ENCODE data around the gene SLC9B2. TPM values are rescaled to one million over a fixed set of nuclear protein-coding genes. Genes with fewer than 3 reads are reported as not detected.

Gene SLC9B2
- total RNA-seq, 1 experiment from 2014 or later: 28.0 TPM

DNA sequence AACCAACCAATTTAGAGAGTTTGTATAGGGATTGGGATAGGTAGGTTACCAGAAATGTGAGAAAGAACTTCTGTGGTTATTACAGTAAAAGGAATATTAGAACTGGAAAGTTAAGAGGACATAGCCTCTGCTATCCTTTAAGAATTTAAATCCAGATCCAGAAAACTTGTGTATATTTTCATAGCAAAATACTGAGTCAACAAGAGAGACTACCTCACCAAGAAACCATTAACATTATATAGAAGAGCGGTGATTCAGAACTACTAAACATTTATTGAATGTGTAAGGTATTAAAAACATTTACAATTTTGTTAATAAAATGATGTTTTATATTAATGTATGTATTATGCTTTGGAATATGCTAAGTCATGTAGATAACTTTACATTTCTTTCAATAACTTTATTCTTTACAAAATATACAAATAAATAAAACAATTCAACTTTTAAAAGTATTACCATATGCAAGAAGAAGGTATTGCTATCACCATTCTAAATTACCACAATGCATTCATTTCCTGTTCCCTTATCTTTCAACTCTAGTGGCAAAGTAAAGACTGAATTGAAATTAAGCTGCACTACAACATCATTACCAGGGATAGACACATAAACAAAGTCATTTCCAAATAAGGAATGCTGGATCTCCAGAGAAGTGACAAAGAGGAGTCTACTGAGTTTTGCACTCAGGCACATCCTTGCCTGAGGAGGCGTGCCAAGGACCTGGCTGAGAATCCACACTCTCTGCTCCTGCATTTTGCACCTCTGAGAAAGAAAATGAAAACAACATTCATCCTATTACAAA, 29.2 kb upstream of the SLC9B2 start:
- TF ChIP-seq, protein P1, sequence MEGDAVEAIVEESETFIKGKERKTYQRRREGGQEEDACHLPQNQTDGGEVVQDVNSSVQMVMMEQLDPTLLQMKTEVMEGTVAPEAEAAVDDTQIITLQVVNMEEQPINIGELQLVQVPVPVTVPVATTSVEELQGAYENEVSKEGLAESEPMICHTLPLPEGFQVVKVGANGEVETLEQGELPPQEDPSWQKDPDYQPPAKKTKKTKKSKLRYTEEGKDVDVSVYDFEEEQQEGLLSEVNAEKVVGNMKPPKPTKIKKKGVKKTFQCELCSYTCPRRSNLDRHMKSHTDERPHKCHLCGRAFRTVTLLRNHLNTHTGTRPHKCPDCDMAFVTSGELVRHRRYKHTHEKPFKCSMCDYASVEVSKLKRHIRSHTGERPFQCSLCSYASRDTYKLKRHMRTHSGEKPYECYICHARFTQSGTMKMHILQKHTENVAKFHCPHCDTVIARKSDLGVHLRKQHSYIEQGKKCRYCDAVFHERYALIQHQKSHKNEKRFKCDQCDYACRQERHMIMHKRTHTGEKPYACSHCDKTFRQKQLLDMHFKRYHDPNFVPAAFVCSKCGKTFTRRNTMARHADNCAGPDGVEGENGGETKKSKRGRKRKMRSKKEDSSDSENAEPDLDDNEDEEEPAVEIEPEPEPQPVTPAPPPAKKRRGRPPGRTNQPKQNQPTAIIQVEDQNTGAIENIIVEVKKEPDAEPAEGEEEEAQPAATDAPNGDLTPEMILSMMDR (conservative IDR thresholded peaks at IDR 0.05; ENCODE audit: low read depth, low read length): no peak
- no peak for TF ChIP-seq EZH2 (IDR thresholded peaks at IDR 0.05; ENCODE audit: borderline replicate concordance, low read depth, low read length, poor library complexity, severe bottlenecking)
- Histone ChIP-seq H3K27me3 (replicated peaks; ENCODE audit: insufficient read depth, low read depth, low read length, poor library complexity) (no peaks in the 10 kb centered on the region), H3K9me3 (ENCODE audit: low read depth, low read length, poor library complexity, severe bottlenecking) (no peaks in the 10 kb centered on the region), H3K27ac (ENCODE audit: low read depth, low read length, poor library complexity, severe bottlenecking) (no peak overlapping the region), H3K4me1 (ENCODE audit: insufficient read depth, low read length, poor library complexity, severe bottlenecking) (no peaks in the 10 kb centered on the region), H3K4me3 (ENCODE audit: low read depth, low read length, poor library complexity, severe bottlenecking) (no peak overlapping the region), H3K36me3 (ENCODE audit: insufficient read depth, low read length, poor library complexity, severe bottlenecking) (peaks cover 36% of the 10 kb centered on the region)
- ChIA-PET POLR2A (ENCODE audit: low non-redundant PET) (no interaction called here), CTCF (no interaction called here)
- intact Hi-C loops (cut with micrococcal nuclease; ENCODE audit: unreplicated experiment): no loop called here
- BruUV-seq (replicated peaks): no TSS peak
- no peak for DNase-seq (ENCODE audit: low spot score)

- no TSS peak for BruUV-seq (replicated peaks)
- no peaks in the 10 kb centered on the region for H3K27me3 ChIP-seq (replicated peaks; ENCODE audit: insufficient read depth, low read depth, low read length, poor library complexity)
- no peaks in the 10 kb centered on the region for H3K4me1 ChIP-seq (ENCODE audit: insufficient read depth, low read length, poor library complexity, severe bottlenecking)
- ChIA-PET CTCF (no interaction called here), POLR2A (ENCODE audit: low non-redundant PET) (no interaction called here)
- H3K27ac ChIP-seq (ENCODE audit: low read depth, low read length, poor library complexity, severe bottlenecking): no peak overlapping the region
- H3K9me3 ChIP-seq (ENCODE audit: low read depth, low read length, poor library complexity, severe bottlenecking): no peaks in the 10 kb centered on the region
- no peak for DNase-seq (ENCODE audit: low spot score)
- no peak overlapping the region for H3K4me3 ChIP-seq (ENCODE audit: low read depth, low read length, poor library complexity, severe bottlenecking)
- peaks cover 28% of the 10 kb centered on the region for H3K36me3 ChIP-seq (ENCODE audit: insufficient read depth, low read length, poor library complexity, severe bottlenecking)
- no peak for TF ChIP-seq EZH2 (IDR thresholded peaks at IDR 0.05; ENCODE audit: borderline replicate concordance, low read depth, low read length, poor library complexity, severe bottlenecking)
- TF ChIP-seq, protein P1 (conservative IDR thresholded peaks at IDR 0.05; ENCODE audit: low read depth, low read length): no peak
- intact Hi-C loops (cut with micrococcal nuclease; ENCODE audit: unreplicated experiment): loop anchor here (5.0 kb wide), 1 partner anchor 827 kb away; no protein-coding TSS in a partner anchor
These were observed 28.3 kb upstream of the SLC9B2 start for GRCh38 chr4:103104886-103105285.

- no peak for DNase-seq (ENCODE audit: low spot score)
- H3K27ac ChIP-seq (ENCODE audit: low read depth, low read length, poor library complexity, severe bottlenecking): no peak overlapping the region
- intact Hi-C loops (cut with micrococcal nuclease; ENCODE audit: unreplicated experiment): loop anchor here (5.0 kb wide), 1 partner anchor 832 kb away; no protein-coding TSS in a partner anchor
- ChIA-PET CTCF (no interaction called here), POLR2A (ENCODE audit: low non-redundant PET) (interaction anchor here (0.5 kb wide), 1 partner anchor 793 kb away, joined by 4 read pairs; no protein-coding TSS in a partner anchor)
- H3K9me3 ChIP-seq (ENCODE audit: low read depth, low read length, poor library complexity, severe bottlenecking): no peaks in the 10 kb centered on the region
- H3K27me3 ChIP-seq (replicated peaks; ENCODE audit: insufficient read depth, low read depth, low read length, poor library complexity): no peaks in the 10 kb centered on the region
- H3K4me1 ChIP-seq (ENCODE audit: insufficient read depth, low read length, poor library complexity, severe bottlenecking): peaks cover 6% of the 10 kb centered on the region
- no peak for TF ChIP-seq EZH2 (IDR thresholded peaks at IDR 0.05; ENCODE audit: borderline replicate concordance, low read depth, low read length, poor library complexity, severe bottlenecking)
- TF ChIP-seq, protein P1 (conservative IDR thresholded peaks at IDR 0.05; ENCODE audit: low read depth, low read length): no peak
- no TSS peak for BruUV-seq (replicated peaks)
- H3K4me3 ChIP-seq (ENCODE audit: low read depth, low read length, poor library complexity, severe bottlenecking): no peak overlapping the region
- no peaks in the 10 kb centered on the region for H3K36me3 ChIP-seq (ENCODE audit: insufficient read depth, low read length, poor library complexity, severe bottlenecking)
These were observed 24.1 kb upstream of the SLC9B2 start for GRCh38 chr4:103100691-103101090.
